ENCODE data around the gene MYO5B.
"Not testable (repeated sequence)": the region's sequence is repeated elsewhere in the genome, so short reads cannot be mapped to it uniquely, and the experiment has no call there.

MYO5B gene

GRCh38 chr18:50096766-50097435 is 98.0 kb downstream of the MYO5B start:
- DNase-seq = no peak

GRCh38 chr18:50094786-50095185 is 100.2 kb downstream of the MYO5B start:
- DNase-seq = not testable (repeated sequence)

GRCh38 chr18:50094221-50094773 is 100.7 kb downstream of the MYO5B start:
- no peak for DNase-seq

- DNase-seq = no peak
Measured at GRCh38 chr18:50093366-50094064, 101.4 kb downstream of the MYO5B start.

DNA sequence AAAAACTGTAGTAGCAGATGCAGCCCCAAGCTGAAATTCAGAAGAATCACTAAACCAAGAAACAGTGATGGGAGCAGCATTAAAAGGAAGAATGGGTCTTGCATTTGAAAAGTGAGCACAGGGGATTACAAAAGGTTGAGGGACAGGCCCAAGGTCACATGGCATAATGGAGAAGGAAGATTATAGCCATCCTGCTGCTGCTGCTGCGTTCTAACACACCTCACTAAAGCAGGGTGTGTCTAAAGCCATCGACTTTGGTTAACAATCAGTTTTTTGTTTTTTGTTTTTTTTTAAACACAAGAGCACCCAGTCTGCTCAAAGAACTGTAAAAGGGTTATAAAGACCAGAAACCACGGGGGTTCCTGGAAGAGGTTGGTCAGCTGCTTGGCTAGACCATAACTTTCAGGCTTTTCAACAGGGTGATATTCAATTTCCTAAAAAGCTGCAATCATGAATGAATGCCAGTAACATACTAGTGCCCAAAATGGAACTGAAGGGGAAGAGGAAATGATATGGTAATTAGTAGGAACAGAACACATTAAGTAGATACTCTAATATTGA is 102.6 kb downstream of the MYO5B start:
- no peak for DNase-seq

- no peak for DNase-seq
Measured at GRCh38 chr18:50091509-50092244, 103.3 kb downstream of the MYO5B start.

- no peak for DNase-seq
Measured at GRCh38 chr18:50090370-50091312, 104.3 kb downstream of the MYO5B start.

- no peak for DNase-seq
Measured at GRCh38 chr18:50089702-50090101, 105.2 kb downstream of the MYO5B start.

DNA sequence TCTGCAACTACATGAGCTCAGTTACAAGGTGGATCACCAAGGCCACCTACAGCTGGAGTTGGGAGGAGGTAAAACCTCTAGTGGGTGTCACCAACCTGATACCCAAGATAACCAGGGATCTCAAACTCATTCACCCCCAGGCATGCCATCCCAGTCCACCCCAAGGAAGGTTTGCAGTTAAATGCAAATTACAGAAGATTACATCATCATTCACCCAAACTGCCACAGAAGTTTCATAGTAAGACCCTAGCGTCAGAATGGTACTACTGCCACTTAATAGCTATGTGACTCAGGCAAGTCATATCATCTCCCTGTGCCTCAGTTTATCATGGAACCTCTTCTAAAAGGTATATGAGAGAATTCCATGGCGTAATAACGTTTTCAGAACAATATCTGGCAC is 111.2 kb downstream of the MYO5B start:
- no peak for DNase-seq

DNA sequence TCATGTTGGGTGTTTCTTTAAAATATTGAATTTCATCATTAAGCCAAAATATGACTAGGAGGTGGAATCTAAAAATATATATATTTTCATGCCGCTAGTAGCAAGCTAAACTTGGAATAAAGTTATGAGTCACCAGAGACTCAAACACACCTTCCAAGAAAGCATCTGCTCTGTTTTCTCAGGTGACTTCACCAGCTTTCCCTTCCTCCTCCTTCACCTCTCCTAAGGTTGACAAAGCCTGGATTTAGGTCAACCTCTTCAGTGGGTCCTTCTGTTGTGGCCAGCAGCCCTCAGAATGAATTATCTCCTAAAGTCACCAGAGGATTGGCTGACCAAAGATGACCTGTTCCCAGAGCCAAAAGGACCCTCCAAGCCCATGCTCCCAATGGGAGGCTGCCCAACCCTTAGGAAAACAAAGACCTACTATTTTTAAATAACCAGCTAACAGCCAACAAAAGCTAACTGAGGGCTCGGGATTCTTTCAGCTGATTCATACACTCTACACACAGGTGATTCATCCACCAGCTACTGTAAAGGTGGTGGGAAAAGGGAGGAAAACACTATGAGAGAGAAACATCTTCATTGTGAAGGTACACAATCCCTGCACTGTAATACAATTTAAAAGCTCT is 113.9 kb downstream of the MYO5B start:
- DNase-seq = no peak

- DNase-seq = no peak
Measured at GRCh38 chr18:50080316-50080715, 114.6 kb downstream of the MYO5B start.

- no peak for DNase-seq
Measured at GRCh38 chr18:50079571-50080295, 115.2 kb downstream of the MYO5B start.

DNA sequence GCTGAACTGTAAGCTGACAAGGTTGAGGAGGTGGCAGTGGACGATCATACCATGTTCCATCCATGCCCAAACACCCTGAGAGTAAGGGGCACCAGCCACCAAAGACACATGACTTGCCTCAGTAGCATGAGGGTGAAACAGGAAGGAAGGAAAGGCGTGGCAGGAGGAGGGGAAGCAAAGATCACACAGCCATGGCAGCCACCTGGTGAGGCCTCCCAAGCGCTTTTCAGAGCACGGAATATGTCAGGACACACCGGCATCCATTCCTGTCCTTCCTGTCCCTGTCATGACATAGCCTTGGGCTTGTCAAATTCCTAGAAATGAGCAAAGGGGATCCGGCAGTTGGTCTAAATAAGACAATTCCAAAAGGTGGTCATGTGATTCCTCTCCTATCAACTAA is 118.7 kb downstream of the MYO5B start:
- DNase-seq = no peak

DNA sequence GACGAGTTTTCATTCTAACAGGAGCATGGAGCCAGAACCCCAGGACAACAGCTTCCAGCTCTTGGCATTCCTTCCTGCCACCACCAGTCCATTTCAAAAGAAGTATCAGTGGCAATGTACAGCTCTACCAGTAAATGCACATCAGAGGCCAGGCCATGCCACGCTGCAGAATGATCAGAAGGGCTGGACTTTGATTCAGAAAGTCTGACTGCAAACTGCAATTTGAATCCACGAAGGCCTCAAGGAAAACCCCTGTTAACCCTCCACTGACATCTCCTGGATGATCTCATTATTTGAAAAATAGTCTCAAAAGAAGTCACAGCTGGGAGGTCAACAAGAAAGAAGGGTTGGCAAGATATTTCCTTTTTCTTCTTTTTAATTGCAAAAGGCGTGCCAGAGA is 119.2 kb downstream of the MYO5B start:
- DNase-seq = no peak

DNA sequence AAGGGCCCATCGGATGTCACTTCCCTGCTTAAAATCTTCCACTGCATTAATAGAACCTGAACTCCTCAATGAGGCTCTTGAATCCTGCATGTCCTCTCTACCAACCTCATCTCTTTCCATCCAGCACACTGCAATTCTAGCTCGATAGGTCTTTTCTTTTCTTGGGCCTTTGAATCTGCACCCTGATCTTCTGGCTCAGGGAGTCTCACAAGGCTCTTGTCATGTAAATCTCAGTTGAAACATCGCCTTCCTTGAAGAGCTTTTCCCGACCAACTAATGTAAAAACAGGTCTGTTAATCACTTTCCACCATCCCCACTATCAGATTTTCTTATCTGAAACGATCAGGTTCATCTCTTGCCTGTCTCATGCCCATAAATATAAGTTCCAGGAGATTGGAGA is 120.5 kb downstream of the MYO5B start:
- no peak for DNase-seq

GRCh38 chr18:50073319-50073718 is 121.6 kb downstream of the MYO5B start:
- no peak for DNase-seq

DNA sequence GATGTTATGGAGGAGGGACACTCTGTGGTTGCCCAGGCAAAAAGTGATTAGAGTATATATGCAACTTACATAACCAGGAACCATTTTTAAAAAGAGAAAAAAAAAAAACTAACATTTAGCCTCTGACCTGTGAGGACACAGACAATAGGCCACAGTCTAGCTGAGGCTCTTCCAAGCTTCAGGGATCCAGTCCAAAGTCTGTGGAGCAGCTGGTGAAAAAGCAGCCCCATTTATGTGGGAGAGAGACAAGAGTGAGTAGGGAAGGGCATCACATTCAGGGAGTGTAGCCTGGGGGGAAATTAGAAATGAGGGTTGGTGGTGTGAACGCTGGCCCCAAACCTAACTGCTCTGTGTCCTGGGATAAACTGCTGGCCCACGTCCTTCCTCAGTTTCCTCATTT is 122.8 kb downstream of the MYO5B start:
- no peak for DNase-seq

DNA sequence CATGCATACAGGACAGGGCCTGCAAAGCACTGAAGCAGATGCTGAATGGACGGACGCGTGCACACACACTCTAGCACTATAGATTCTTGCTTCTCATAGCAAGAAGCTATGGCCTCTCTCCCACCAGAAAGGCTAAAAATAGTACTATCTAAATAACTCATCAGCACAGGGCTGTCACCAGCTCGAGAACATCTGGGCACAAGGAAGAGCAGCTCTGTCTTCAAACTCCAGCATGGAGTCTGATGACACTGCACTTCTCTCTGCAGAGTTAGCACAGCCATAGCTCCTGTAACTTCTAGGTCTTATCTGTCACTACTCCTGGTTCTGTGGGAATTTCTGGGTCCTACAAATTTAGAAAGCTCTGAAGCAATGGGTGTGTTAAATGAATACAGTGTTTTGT is 123.5 kb downstream of the MYO5B start:
- DNase-seq = no peak

DNA sequence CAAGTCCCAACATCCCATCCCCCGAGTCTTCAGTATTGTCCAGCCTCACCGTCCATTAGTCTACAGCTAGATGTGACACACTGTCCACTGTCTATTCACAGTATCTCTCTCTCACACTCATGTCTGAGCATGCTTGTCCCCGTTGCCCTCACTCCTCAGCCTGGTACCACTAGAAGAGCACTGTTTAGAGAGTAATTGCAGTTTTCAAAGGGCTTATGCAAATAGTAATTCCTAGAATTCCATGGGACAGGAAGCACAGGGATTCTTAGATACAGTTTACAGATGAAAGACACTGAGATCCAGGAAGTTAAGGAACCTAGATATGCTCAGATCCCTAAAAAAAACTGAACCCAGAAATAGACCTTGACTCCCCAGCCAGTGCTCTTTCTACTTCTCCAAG is 125.5 kb downstream of the MYO5B start:
- no peak for DNase-seq

DNA sequence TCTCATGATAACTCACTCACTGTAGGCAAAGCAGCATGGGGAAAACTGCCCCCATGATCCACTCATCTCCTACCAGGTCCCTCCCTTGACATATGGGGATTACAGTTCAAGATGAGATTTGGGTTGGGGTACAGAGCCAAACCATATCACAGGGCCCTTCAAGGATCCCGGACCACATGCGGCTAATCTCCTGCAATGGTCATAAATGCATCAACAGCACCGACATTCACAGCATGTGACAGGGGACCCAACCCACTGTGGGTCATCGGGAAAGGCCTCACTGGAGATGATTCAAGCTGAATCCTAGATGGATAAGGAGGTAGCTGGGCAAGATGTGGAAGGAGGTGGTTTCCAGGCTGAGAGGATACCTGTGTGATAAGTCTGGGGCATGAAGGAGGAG is 129.4 kb downstream of the MYO5B start:
- no peak for DNase-seq

- no peak for DNase-seq
Measured at GRCh38 chr18:50065039-50065438, 129.9 kb downstream of the MYO5B start.

Measured in effector CD8-positive, alpha-beta T cell (primary cell).